Measurements from ENCODE around the gene MMP2.
A peak's percentile ranks its signal among the peaks of the same experiment; 100 is the strongest.

Gene MMP2

GRCh38 chr16:55467898-55468297, 11.1 kb upstream of the MMP2 start:
- no peak overlapping the region for H3K4me3 ChIP-seq (ENCODE audit: low read depth, low read length)
- DNase-seq (ENCODE audit: low read depth), result no peak

- no peak overlapping the region for H3K4me3 ChIP-seq (ENCODE audit: low read depth, low read length)
- no peak for DNase-seq (ENCODE audit: low read depth)
Measured at GRCh38 chr16:55468352-55468990, 10.5 kb upstream of the MMP2 start.

- no peak overlapping the region for H3K4me3 ChIP-seq (ENCODE audit: low read depth, low read length)
- DNase-seq (ENCODE audit: low read depth), result no peak
Measured at GRCh38 chr16:55469821-55470532, 9.0 kb upstream of the MMP2 start.

GRCh38 chr16:55470533-55471371, 8.2 kb upstream of the MMP2 start:
- H3K4me3 ChIP-seq (ENCODE audit: low read depth, low read length), result no peak overlapping the region
- no peak for DNase-seq (ENCODE audit: low read depth)

GRCh38 chr16:55471448-55472097, 7.4 kb upstream of the MMP2 start:
- no peak overlapping the region for H3K4me3 ChIP-seq (ENCODE audit: low read depth, low read length)
- peak; percentile 57 for DNase-seq (ENCODE audit: low read depth)

- no peak overlapping the region for H3K4me3 ChIP-seq (ENCODE audit: low read depth, low read length)
- DNase-seq (ENCODE audit: low read depth), result no peak
Measured at GRCh38 chr16:55473587-55473986, 5.4 kb upstream of the MMP2 start.

GRCh38 chr16:55474821-55475220, 4.2 kb upstream of the MMP2 start:
- no peak for DNase-seq (ENCODE audit: low read depth)
- H3K4me3 ChIP-seq (ENCODE audit: low read depth, low read length), result no peak overlapping the region

GRCh38 chr16:55475919-55476318, 3.1 kb upstream of the MMP2 start:
- no peak overlapping the region for H3K4me3 ChIP-seq (ENCODE audit: low read depth, low read length)

GRCh38 chr16:55476625-55477533, 2.1 kb upstream of the MMP2 start:
- no peak overlapping the region for H3K4me3 ChIP-seq (ENCODE audit: low read depth, low read length)
- no peak for DNase-seq (ENCODE audit: low read depth)

More at GRCh38 chr16:55475919-55476318, 3.1 kb upstream of the MMP2 start:
- no peak for DNase-seq (ENCODE audit: low read depth)

GRCh38 chr16:55477736-55478135, 1.3 kb upstream of the MMP2 start:
- DNase-seq (ENCODE audit: low read depth), result no peak
- H3K4me3 ChIP-seq (ENCODE audit: low read depth, low read length), result no peak overlapping the region

- DNase-seq (ENCODE audit: low read depth), result no peak
Measured at GRCh38 chr16:55479430-55480140, 587 bp downstream of the MMP2 start.

GRCh38 chr16:55480228-55480655, 1.2 kb downstream of the MMP2 start:
- peak; percentile 83 for DNase-seq (ENCODE audit: low read depth)

More at GRCh38 chr16:55479430-55480140, 587 bp downstream of the MMP2 start:
- H3K4me3 ChIP-seq (ENCODE audit: low read depth, low read length), result peak overlapping the region; percentile 89

GRCh38 chr16:55481023-55481422, 2.0 kb downstream of the MMP2 start:
- no peak for DNase-seq (ENCODE audit: low read depth)
- H3K4me3 ChIP-seq (ENCODE audit: low read depth, low read length), result peak overlapping the region; percentile 89

More at GRCh38 chr16:55480228-55480655, 1.2 kb downstream of the MMP2 start:
- H3K4me3 ChIP-seq (ENCODE audit: low read depth, low read length), result peak overlapping the region; percentile 89

- no peak for DNase-seq (ENCODE audit: low read depth)
- no peak overlapping the region for H3K4me3 ChIP-seq (ENCODE audit: low read depth, low read length)
Measured at GRCh38 chr16:55482056-55482455, 3.1 kb downstream of the MMP2 start.

GRCh38 chr16:55487048-55487803, 8.2 kb downstream of the MMP2 start:
- H3K4me3 ChIP-seq (ENCODE audit: low read depth, low read length), result no peak overlapping the region
- peak; percentile 65 for DNase-seq (ENCODE audit: low read depth)

GRCh38 chr16:55488306-55488705, 9.3 kb downstream of the MMP2 start:
- DNase-seq (ENCODE audit: low read depth), result no peak
- H3K4me3 ChIP-seq (ENCODE audit: low read depth, low read length), result no peak overlapping the region
